NT2/D1 (cell line): ENCODE data around the gene CCDC89.

Experiments used
- DNase-seq: peaks from one replicate; pipeline ENCODE4 v3.0.0-alpha.2; 2011; ENCODE audit warnings: low read depth, low spot score
- H3K27me3 ChIP-seq: 2 replicates; pipeline ENCODE4 v1.6.0; 2011; ENCODE audit warnings: mild to moderate bottlenecking; ENCODE audit not compliant: insufficient read length, insufficient read depth
- H3K36me3 ChIP-seq: 2 replicates; pipeline ENCODE4 v1.6.1; 2011; ENCODE audit warnings: mild to moderate bottlenecking, low read length, mixed read lengths; ENCODE audit not compliant: insufficient read depth, insufficient read length
- H3K4me1 ChIP-seq: 2 replicates; pipeline ENCODE4 v1.5.1; 2011; ENCODE audit not compliant: insufficient read depth, insufficient read length
- H3K4me3 ChIP-seq: 2 replicates; pipeline ENCODE4 v1.5.1; 2011; ENCODE audit warnings: low read depth; ENCODE audit not compliant: insufficient read length
- H3K9ac ChIP-seq: 2 replicates; pipeline ENCODE4 v1.6.0; 2011; ENCODE audit warnings: low read depth; ENCODE audit not compliant: insufficient read length
- H3K9me3 ChIP-seq: 2 replicates; pipeline ENCODE4 v1.5.1; 2011; ENCODE audit warnings: mild to moderate bottlenecking, low read length; ENCODE audit not compliant: insufficient read depth
- SUZ12 ChIP-seq: IDR thresholded peaks from 2 replicates; pipeline ENCODE4 v1.6.1; 2011; ENCODE audit not compliant: insufficient read length, insufficient read depth; ENCODE audit errors: extremely low read depth
- YY1 ChIP-seq: IDR thresholded peaks from 2 replicates; pipeline ENCODE4 v1.6.1; 2011; ENCODE audit not compliant: insufficient read length, insufficient read depth
- ZNF274 ChIP-seq: IDR thresholded peaks from 2 replicates; pipeline ENCODE4 v1.6.1; 2011; ENCODE audit warnings: mild to moderate bottlenecking, low read depth, low read length

Gene CCDC89

DNA sequence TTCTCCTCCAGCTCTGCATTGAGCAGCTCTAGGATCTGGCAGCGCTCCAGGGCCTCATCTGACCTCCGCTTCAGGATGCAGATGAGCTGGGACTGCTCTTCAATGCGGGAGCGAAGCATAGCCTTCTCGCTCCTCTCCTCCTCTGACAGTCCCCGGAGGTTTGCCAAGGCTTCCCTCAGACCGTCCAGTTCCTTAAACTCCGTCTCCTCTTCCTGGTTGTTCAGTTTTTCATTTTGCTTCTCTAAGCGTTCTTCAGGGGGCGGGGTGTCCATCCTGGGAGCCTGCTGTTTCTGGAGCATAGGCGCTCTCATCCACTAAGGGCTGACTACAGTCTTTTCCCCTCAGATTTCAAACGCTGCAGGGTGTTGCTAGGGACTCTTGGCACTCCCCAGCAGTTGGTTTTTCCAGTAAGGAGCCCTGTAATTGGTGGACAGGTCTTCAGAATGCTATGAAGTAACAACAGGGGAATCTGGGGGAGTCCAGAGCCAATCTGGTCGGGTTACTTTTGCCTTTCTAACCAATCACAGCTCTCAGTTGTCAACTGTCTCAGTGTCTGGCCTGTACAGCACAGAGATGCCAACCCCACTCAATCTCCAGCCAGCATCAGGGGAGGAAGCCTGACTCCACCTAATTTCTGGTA is at the start of gene CCDC89:
Gene CCDC89, minus strand, starts transcription at position 376 of the 640 bp plus-strand sequence. Its CDS starts 65 bp downstream, at position 311.
- peak within 1 kb of the TSS; percentile 21 for H3K9ac ChIP-seq
- no peak for DNase-seq
- H3K4me3 ChIP-seq, result no peak within 1 kb of the TSS
- TF ChIP-seq YY1, result no peak
- TF ChIP-seq ZNF274, result no peak
- TF ChIP-seq SUZ12, result no peak
- no peaks in the 10 kb centered on the region for H3K36me3 ChIP-seq
- no peaks in the 10 kb centered on the region for H3K4me1 ChIP-seq
- no peaks in the 10 kb centered on the region for H3K27me3 ChIP-seq
- H3K9me3 ChIP-seq, result no peaks in the 10 kb centered on the region

DNA sequence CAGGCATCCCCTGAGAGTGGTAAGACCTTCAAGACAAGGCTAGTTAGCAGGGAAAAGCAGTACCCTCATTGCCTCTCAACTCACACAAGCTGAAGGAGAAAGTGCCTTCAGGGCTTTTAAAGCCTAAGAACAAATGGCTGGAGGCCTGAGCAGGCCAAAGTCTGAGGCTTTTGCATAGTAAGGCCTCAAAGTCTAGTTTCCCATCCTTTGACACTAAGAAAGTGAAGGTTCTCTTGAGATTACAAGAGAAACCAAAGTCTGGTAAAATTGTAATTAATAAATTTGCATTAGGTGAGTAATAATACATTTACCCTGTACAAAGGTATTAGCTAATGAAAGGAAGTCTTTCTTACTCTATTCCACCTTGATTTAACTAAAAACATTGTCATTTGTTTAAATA is 47.0 kb upstream of the CCDC89 start:
- Histone ChIP-seq H3K9me3 (no peaks in the 10 kb centered on the region), H3K27me3 (no peaks in the 10 kb centered on the region), H3K4me3 (no peak overlapping the region), H3K36me3 (no peaks in the 10 kb centered on the region), H3K4me1 (no peaks in the 10 kb centered on the region), H3K9ac (no peak overlapping the region)
- TF ChIP-seq YY1 (no peak), ZNF274 (no peak), SUZ12 (no peak)
- no peak for DNase-seq

DNA sequence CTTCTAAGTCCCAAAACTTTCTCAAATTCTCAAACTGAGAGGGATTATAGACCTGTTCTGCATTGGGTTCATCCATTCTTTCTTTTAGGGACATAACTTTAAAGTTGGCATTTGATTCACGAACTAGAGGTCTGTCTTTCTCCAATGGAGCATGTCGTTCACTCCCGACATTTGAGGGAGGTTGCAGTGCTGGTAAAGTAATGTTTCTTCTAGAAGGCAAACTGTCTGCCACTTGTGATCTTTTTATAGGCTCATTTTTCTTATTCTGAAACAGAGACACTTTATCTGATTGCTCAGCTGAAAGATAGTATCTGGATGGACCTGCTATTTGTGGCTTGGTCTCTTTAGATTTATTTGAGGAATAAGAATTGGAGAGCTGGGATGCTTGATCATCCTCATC is 40.4 kb upstream of the CCDC89 start:
- no peak for TF ChIP-seq YY1
- no peak for TF ChIP-seq ZNF274
- TF ChIP-seq SUZ12, result no peak
- no peak for DNase-seq
- H3K4me1 ChIP-seq, result no peaks in the 10 kb centered on the region
- no peaks in the 10 kb centered on the region; the same call in 1 of the 2 replicates for H3K9me3 ChIP-seq
- H3K27me3 ChIP-seq, result no peaks in the 10 kb centered on the region
- no peaks in the 10 kb centered on the region for H3K36me3 ChIP-seq
- no peak overlapping the region for H3K4me3 ChIP-seq
- no peak overlapping the region for H3K9ac ChIP-seq

GRCh38 chr11:85725510-85726258 is 39.7 kb upstream of the CCDC89 start:
- Histone ChIP-seq H3K4me3 (no peak overlapping the region), H3K9me3 (no peaks in the 10 kb centered on the region; the same call in 1 of the 2 replicates), H3K4me1 (no peaks in the 10 kb centered on the region), H3K9ac (no peak overlapping the region), H3K36me3 (no peaks in the 10 kb centered on the region), H3K27me3 (no peaks in the 10 kb centered on the region)
- TF ChIP-seq YY1, result no peak
- TF ChIP-seq ZNF274, result no peak
- TF ChIP-seq SUZ12, result no peak
- DNase-seq, result no peak

GRCh38 chr11:85724748-85725465 is 38.9 kb upstream of the CCDC89 start:
- Histone ChIP-seq H3K36me3 (no peaks in the 10 kb centered on the region), H3K9me3 (no peaks in the 10 kb centered on the region; the same call in 1 of the 2 replicates), H3K4me1 (no peaks in the 10 kb centered on the region), H3K27me3 (no peaks in the 10 kb centered on the region), H3K4me3 (no peak overlapping the region), H3K9ac (no peak overlapping the region)
- TF ChIP-seq YY1 (no peak), ZNF274 (no peak), SUZ12 (no peak)
- no peak for DNase-seq

- Histone ChIP-seq H3K4me1 (no peaks in the 10 kb centered on the region), H3K36me3 (no peaks in the 10 kb centered on the region), H3K4me3 (no peak overlapping the region), H3K9me3 (no peaks in the 10 kb centered on the region; the same call in 1 of the 2 replicates), H3K9ac (no peak overlapping the region), H3K27me3 (no peaks in the 10 kb centered on the region)
- TF ChIP-seq YY1 (no peak), SUZ12 (no peak), ZNF274 (no peak)
- DNase-seq, result no peak
Observed at GRCh38 chr11:85723088-85723487, 37.1 kb upstream of the CCDC89 start.

DNA sequence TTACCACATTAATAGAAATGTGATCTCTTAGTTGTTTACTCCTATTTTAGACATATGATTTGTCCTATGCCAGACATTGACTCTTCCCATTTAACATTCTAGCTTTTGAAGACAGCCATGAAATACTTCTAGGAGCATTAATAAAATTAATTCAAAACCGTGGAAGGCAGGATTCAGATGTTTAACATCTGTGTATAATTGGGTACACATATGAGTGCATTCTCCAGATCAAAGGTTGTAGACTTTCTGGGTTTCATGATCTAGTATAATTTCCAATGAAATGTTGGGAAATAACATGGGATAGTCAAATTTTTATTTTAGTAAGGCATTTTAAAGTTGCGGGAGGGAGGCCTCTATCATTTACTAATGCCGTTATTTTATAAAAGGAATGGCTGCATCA is 35.2 kb upstream of the CCDC89 start:
- no peaks in the 10 kb centered on the region for H3K36me3 ChIP-seq
- TF ChIP-seq SUZ12 (no peak), ZNF274 (no peak), YY1 (no peak)
- DNase-seq, result no peak
- no peak overlapping the region for H3K4me3 ChIP-seq
- H3K9me3 ChIP-seq, result no peaks in the 10 kb centered on the region
- no peak overlapping the region for H3K9ac ChIP-seq
- H3K4me1 ChIP-seq, result no peaks in the 10 kb centered on the region
- H3K27me3 ChIP-seq, result no peaks in the 10 kb centered on the region
